ENCODE results near the gene UNG.

DNA sequence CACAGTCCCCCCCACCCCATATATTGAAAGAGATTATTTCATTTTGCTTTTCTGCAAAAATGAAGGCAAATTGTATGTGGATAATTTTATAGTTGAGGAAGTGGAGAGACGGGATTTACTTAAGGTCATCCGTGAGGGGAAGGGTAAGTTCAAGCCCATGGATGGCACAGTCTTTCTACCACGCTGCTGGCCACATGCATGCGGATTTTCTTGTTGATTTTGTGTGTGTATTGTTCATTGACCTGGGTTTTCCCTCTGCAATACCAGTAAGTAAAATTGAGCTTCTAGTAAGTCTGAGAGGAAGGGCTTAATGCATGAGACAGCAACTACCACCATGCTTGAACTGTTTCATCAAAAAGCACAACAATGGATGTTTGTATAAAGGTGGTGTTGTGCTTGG is 54.1 kb downstream of the UNG start:
- TF ChIP-seq POLR2A (IDR thresholded peaks at IDR 0.05): no peak
- TF ChIP-seq CTCF (IDR thresholded peaks at IDR 0.05): no peak
